ENCODE data around the gene ATG7.

Gene ATG7

DNA sequence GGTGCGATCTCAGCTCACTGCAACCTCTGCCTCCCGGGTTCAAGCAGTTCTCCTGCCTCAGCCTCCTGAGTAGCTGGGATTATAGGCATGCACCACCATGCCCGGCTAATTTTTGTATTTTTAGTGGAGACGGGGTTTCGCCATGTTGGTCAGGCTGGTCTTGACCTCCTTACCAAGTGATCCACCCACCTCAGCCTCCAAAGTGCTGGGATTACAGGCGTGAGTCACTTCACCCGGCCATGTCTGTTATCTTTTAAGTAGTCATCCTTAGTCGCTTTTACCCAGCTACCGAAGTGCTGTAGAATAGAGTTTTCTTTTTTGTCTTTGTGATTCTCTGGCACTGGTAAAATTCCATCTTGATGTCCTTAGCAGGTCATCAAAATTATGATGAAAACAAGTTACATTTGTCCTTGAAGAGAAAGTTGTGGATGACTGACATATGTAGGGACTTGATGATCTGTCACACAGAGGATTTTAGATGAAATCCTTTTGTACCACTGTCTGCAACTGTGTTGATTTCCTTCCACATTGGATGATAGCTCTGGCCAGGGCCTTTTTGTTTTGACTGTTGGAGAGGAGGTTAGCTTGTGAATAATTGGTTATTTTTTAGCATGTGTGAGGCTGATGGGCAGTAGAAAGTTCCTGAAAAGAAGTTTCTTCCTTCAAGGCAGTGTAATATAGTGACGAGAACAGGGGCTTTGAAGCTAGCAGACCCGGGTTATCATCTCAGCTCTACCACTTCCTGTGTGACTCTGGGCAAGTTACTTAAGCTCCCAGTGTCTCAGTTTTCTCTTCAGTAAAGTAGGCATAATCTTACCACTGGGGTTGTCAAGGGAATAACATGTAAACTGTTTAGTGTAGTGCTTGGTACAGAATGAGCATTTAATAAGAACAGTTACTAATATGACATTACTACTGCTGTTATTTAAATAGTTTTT, 18.8 kb downstream of the ATG7 start:
- in situ Hi-C loops (cut with HindIII; ENCODE audit: low sequenced_read_pairs): no loop called here

DNA sequence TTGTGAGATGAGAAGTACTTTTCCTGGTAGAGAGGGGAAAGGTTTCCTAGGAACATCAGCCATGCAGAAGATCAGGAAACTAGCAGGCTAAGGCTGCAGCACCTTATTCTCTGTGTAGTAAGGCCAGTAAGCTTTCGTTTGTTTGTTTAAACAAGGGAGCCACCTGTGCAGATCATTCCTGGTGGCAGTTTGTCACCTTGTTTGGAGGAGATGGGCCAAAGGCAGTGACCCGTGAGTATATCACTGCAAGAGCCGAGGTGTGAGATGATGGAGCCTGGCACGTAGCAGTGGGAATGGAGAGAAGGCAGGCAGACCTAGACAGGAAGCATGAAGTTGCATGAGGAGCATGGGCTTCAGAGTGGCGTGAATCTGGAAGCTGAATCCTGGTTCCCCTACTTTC, 19.6 kb downstream of the ATG7 start:
- in situ Hi-C loops (cut with HindIII; ENCODE audit: low sequenced_read_pairs): no loop called here

DNA sequence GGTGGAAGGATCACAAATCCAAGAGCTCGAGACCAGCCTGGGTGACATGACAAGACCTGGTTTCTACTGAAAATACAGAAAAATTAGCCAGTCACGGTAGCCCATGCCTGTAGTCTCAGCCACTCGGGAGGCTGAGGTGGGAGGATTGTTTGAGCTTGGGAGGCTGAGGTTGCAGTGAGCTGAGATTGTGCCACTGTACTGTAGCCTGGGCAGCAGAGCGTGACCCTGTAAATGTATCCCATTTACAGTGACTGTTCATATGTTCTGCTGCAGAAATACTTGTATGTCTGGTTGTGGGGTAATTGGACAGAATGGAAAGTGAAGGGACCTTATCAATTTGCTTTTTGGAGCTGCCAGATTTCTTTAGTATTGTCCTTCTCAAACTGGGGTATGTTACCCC, 24.9 kb downstream of the ATG7 start:
- in situ Hi-C loops (cut with HindIII; ENCODE audit: low sequenced_read_pairs): no loop called here

DNA sequence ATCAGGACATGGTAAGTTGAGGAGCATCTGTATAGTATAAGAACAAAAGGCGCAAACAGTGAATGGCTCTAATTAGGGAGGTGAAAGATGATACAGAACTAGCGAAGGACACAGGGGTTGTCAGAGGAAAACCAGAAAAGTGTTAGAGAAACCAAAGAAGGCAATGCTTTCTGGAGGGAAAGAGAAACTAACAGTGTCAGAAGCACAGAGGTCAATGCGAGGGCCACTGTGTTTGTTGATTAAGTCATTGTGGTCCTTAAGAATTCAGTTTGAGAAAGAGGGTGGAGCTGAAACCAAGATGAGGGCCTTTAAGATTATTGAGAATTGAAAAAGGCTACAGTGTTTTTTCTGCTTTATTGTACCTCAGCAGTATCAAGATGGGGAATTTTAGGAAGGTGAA, 28.8 kb downstream of the ATG7 start:
- in situ Hi-C loops (cut with HindIII; ENCODE audit: low sequenced_read_pairs): no loop called here

DNA sequence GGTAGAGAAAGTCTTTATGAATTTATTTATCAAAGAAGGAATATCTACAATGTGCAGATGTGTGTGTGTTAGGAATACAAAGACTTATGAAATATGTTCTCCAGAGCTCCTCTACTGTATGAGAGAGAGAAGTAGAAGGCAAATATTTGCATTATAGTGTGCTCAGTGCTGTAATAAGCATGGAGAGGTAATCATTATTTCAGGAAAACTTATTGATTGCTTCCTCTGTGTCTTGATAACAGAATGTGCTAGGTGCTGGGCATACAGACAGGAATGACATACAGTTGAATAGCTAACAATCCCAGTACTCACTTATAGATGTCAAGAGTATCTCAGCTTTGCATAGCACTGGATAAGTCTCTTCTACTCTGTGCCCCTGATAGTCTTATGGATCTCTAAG, 30.2 kb downstream of the ATG7 start:
- in situ Hi-C loops (cut with HindIII; ENCODE audit: low sequenced_read_pairs): no loop called here

DNA sequence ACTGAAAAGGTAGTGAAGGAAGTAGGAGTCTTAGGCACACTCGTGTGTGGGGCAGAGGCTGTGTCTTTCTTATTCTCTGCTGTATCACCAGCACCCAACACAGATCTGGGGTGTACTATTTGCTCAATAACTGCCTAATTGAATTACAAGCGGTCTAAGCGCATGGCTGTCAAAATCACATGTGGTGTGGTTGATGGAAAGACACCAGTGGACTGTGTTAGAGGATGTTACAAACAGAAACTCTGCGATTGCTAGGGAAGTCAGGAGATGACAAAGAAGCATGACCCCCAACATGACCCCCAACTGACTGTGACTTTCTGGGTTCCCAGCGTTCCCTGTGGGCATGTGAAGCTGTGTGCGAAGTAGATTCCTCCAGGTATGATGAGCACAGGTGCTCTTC, 32.0 kb downstream of the ATG7 start:
- in situ Hi-C loops (cut with HindIII; ENCODE audit: low sequenced_read_pairs): no loop called here

DNA sequence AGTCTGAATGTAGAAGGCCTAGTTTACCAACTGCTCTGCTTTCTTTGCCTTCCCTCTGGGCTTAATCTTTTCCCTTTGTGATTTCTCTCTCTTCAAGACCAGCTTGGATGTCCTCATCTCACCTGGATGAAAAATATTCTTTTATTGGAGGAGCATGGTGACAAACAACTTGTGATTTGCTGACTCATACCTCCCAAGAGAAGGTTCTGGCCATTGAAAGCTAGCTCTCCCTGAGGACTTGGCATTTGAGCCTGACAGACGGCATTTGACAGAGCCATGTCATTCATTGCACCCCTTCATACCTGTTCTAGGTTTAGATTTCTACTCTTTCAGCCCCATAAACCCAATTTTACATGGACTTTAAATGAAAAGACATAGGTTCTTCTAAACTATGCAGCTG, 33.3 kb downstream of the ATG7 start:
- in situ Hi-C loops (cut with HindIII; ENCODE audit: low sequenced_read_pairs): no loop called here

DNA sequence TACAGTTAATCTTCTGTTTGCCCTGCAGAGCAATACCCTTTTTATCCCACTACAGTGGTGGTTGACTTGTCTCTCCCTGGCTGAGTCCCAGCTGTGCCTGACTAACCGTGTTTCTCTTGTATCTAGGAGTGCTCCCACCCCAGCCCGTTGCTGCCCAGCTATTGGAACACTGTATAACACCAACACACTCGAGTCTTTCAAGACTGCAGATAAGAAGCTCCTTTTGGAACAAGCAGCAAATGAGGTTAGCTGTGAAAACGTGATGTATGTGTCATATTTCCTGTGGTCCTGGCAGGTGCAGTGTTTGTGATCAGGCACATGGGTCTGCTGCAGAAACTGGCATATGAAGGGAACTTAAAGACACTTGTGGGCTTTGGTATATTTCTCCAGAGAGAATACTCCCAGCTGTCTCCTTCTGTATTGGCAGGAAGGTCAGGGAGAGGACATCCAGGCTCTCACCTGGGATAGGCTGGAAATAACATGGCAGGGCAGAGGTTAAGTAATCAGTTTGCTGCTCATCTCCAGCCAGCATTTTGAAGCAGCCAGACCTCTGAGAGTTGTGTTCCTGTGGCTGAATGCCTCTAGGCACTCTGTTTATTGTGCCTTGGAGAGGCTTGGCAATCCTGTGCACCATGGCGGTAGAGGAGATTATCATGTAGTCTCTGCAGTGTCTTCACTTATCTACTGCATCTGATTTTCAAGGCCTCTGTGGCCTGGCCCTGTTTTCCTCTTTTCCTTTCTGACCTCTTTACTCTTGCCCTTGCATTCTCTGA, 34.8 kb downstream of the ATG7 start:
- in situ Hi-C loops (cut with HindIII; ENCODE audit: low sequenced_read_pairs): no loop called here

DNA sequence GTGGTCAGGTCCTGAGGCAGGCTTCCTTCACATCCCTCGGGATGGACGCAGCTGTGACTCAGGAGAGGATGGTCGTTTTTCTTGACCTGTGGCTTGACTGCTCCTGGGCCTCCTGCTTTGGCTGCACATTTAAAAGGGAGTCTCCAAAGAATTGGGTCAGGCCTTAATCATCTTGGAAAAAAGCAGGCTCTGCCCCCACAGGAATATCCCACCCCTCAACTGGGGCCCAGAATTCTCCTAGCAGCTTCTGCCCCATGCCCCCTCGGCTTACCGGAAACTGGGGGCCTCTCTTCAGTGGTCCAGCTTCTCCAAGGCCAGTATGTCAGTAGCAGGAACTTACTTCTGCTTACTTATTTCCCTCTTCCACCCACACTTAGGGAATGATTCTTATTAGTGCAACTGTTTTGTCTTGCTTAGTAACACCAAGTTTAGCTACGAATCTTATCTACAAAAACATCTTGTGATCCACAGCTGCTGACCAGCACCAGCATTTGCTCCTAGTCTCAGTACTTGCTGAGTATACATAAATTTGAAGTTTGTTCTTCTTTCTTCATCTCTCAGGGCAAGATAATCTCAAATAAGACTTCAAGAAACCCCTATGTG, 35.7 kb downstream of the ATG7 start:
- in situ Hi-C loops (cut with HindIII; ENCODE audit: low sequenced_read_pairs): no loop called here

DNA sequence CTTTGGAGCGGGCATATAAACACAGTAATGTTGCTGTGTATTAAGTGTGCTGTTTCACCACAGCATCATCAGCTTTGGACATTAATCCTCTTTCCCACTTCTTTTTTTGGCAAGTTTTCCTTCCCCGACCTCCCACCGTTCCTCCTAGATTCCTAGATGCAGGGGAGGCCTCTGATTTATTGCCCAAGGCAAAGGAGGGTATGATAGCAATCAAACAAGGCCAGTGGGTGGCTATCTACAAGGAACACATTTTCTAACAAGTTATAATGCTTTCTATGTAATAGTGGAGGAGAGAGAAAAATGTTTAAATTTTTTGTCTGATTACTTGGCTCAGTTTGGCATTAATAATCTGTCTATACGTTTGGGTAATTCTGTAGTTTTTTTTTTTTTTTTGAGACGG, 38.1 kb downstream of the ATG7 start:
- in situ Hi-C loops (cut with HindIII; ENCODE audit: low sequenced_read_pairs): no loop called here

DNA sequence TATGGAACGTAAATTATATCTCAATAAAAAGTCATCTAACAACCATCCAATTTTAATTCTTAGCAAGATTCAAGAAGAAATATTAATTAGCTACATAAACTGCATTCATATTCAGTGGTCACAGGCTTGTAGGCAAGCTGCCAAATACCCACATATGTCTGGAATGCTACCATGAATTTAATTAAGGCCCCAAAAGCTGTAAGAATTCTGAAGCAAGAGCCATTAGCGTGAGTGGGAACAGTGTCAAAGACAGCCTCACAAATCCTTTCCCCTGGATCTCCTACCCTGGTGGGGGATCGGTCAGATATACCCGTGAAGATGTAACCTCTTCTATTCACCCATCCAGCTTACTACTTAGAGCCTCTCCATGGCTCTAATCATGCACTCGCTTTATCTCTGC, 40.0 kb downstream of the ATG7 start:
- in situ Hi-C loops (cut with HindIII; ENCODE audit: low sequenced_read_pairs): no loop called here

DNA sequence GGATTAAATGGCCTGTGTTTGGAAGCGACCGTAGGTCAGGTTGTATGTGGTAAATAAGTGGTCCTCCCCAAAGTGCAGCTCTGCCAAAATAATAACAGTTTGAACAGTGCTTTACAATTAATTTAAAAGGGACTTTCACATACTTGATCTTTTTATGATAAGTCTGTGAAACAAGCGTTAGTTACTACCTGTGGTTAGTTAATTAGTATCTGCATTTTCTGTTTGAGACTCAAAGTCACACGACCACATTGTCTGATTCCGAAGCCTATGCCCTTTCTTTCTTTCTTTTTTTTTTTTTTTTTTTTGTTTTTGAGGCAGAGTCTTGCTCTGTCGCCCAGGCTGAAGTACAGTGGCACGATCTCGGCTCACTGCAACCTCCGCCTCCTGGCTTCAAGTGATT, 45.1 kb downstream of the ATG7 start:
- in situ Hi-C loops (cut with HindIII; ENCODE audit: low sequenced_read_pairs): no loop called here

DNA sequence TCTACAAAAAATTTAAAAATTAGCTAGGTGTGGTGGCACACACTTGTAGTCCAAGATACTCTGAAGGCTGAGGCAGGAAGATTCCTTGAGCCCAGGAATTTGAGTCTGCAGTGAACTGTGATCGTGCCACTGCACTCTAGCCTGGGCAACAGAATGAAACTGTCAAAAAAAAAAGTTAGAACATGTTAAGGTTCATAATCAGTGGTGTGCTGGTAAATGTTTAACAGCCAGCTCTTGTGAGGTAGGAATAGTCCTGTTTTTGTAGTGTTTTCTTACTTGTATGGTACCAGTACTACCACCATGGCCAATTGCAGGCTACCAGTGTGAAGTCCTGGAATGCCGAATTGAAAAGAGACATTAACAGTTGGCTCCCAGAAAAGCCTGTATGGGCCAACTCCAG, 50.7 kb downstream of the ATG7 start:
- in situ Hi-C loops (cut with HindIII; ENCODE audit: low sequenced_read_pairs): no loop called here

DNA sequence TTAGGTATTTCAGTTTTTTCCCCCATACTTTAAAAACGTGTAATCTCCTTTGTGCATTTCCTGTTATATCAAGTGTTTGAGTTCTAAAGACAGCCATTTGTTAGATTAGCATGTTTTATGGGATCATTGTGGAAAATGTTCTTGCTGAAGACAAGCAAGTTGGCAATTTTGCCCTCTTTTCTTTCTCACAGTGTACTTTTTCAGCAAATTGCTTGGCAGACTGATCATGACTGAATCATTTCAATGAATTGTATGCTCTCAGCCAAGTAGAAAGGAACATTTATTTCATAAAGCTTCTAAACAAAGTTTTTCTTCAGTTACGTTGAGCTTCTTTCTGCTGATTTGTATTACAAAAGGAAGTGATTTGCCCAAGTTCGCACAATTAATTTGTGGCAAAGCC, 51.6 kb downstream of the ATG7 start:
- in situ Hi-C loops (cut with HindIII; ENCODE audit: low sequenced_read_pairs): no loop called here

DNA sequence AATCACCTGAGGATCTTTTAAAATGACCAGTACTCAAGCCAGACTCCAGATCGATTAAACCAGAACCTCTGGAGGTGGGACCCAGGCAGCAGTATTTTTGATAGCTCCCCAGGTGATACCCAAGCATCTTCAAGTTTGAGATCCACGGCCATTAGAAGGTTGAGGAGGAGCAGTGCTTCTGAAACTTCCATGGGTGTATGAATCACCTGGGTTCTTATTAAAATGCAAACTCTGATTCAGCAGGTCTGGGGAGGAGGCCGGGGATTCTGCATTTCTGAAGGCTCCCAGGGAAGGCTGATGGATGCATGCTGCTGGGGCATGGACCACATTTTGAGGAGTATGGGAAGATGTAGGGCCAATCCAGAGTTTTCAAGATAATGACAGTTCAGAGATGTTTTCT, 55.4 kb downstream of the ATG7 start:
- in situ Hi-C loops (cut with HindIII; ENCODE audit: low sequenced_read_pairs): loop anchor here (25.0 kb wide), 1 partner anchor 290 kb away; no protein-coding TSS in a partner anchor

DNA sequence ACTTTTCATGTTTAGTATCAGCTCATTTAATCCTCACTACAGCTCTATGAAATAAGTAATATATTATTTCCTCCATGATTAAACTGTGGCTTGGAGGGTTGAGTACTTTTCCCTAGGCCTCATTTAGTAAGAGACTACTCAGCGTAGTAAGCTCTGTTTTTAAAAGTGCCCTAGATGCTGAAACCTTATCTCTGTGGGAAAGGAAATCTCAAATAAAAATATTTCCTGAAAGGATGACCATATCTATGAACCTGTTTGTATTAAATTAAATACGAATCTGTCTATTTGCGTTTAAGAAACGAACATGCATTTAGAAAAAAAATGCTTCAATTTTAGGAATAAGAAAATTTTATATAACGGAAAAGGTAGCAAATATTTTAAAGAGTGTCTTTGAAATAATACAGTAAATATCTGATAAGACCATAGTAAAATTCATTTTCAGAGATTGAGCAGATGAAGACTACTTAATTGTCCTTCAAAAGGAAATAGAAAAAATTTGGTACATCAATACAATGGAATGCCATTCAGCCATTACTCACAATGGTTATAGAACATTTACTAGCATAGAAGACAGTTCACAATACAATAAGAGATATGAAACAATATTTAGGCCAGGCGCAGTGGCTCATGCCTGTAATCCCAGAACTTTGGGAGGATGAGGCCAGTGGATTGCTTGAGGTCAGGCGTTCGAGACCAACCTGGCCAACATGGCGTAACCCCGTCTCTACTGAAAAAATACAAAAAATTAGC, 56.2 kb downstream of the ATG7 start:
- in situ Hi-C loops (cut with HindIII; ENCODE audit: low sequenced_read_pairs): loop anchor here (25.0 kb wide), 1 partner anchor 291 kb away; no protein-coding TSS in a partner anchor

DNA sequence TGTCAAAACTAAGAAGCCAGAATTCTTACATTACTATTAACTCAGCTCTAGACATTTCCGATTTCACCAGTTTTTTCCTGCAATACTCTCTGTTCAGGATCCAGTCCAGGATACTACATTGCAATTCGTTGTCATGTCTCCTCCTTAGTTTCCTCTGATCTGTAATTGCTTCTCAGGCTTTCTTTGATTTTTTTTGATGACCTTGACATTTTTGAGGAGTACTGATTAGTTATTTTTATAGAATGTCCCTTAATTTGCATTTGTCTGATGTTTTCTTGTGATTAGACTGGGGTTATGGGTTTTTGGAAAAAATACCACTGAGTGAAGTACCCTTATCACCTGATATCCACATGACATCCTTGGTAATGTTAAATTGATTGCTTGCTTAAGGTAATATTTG, 57.6 kb downstream of the ATG7 start:
- in situ Hi-C loops (cut with HindIII; ENCODE audit: low sequenced_read_pairs): loop anchor here (25.0 kb wide), 1 partner anchor 292 kb away; no protein-coding TSS in a partner anchor

DNA sequence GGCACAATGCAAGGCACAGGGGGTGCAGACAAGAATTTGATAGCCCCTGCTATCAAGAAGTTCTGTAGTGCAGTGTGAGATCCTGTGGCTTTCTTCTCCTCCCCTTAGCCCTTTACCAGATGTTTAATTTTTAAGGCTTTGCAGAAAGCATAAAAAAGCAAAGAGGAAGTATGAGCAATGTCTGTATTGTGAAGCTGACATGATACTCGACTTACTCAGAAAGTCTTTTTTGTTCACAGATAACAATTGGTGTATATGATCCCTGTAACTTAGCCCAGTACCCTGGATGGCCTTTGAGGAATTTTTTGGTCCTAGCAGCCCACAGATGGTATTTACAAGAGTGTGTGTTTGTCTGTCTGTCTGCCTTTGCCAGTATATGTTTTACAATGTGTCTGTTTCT, 58.9 kb downstream of the ATG7 start:
- in situ Hi-C loops (cut with HindIII; ENCODE audit: low sequenced_read_pairs): loop anchor here (25.0 kb wide), 1 partner anchor 294 kb away; no protein-coding TSS in a partner anchor

DNA sequence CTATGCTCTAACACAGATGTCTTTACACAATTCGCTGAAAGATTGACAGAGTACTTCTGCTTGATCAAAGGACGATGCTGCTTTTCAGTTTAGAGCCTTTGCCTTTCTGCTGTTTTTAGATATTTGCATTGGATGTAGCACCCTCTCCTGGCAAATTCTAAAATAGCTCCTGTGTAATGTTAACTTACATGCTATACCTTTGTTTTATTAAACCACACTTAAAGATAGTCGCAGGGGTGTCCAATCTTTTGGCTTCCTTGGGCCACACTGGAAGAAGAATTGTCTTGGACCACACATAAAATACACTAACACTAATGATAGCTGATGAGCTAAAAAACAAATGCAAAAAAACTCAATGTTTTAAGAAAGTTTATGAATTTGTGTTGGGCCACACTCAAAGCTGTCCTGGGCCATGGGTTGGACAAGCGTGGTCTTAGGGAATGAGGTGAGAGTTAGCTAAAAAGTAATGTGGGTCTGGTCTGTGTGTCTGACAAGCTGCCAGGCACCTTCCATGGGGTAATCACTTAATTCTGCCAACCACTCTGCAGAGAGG, 62.9 kb downstream of the ATG7 start:
- in situ Hi-C loops (cut with HindIII; ENCODE audit: low sequenced_read_pairs): loop anchor here (25.0 kb wide), 1 partner anchor 298 kb away; no protein-coding TSS in a partner anchor

DNA sequence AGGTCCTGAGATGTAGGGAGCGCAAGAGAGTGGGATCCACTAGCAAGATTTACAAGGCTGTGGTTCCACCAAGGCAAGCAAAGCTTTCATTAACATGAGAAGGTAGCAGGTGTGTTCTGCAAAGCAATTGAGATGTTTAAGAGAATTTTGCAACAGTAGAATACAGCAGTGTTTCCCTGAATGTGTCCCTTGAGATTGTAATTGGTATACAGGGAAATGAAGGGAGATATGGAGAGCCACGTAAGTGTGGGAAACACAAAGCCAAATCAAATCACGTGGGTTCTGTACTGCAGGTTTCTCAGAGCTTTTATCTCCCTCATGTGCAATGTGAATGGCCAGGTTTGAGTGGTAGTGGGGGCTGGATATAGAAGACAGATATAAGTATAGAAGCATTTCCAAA, 67.3 kb downstream of the ATG7 start:
- in situ Hi-C loops (cut with HindIII; ENCODE audit: low sequenced_read_pairs): loop anchor here (25.0 kb wide), 1 partner anchor 302 kb away; no protein-coding TSS in a partner anchor

All from DLD1 (cell line).